Stimulated activated CD4-positive, alpha-beta T cell treated with anti-CD3 and anti-CD28 coated beads, TNF-alpha, amount 100 ng/mL, for 1 hour (primary cell): Measurements from ENCODE around the gene BEST1.
"Not testable (repeated sequence)": the region's sequence is repeated elsewhere in the genome, so short reads cannot be mapped to it uniquely, and the experiment has no call there.

Source experiments
- DNase-seq, 3 donors: peaks; one replicate each; pipeline ENCODE4 v3.0.0-alpha.2; 2020; ENCODE audit warnings: low read depth in 3 of 3, low spot score in 1 of 3

The BEST1 gene

DNA sequence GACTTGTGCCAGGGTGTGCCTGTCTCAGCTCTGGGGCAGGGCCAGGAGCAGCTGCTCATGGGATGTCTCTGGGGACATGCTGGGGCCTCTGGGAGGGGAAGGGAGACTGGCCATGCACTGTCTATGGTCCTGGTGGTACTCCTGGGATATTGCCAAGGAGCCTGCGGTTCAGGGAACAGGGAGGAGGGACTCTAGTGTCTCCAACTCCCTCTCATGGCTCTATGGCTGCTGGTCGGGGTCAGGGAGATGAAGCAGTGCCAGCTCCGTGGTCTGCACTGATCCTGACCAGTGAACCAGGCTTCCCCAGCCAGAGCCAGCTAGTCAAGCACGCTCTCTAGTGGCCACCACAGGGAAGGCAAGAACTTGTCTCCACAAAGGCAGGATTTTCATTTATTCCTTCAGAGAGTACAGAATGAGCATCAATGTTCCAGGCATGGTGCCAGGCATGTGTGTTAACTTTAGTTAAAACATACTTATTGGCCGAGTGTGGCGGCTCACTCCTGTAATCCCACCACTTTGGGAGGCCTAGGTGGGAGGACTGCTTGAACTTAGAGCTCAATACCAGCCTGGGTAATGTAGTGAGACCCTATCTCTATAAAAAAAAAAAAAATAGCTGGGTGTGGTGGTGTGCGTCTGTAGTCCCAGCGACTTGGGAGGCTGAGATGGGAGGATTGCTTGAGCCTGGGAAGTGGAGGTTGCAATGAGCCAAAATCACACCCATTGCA, 2.5 kb upstream of the BEST1 start:
- peak in 2 of 3 donors; percentile 28 to 40 for DNase-seq

DNA sequence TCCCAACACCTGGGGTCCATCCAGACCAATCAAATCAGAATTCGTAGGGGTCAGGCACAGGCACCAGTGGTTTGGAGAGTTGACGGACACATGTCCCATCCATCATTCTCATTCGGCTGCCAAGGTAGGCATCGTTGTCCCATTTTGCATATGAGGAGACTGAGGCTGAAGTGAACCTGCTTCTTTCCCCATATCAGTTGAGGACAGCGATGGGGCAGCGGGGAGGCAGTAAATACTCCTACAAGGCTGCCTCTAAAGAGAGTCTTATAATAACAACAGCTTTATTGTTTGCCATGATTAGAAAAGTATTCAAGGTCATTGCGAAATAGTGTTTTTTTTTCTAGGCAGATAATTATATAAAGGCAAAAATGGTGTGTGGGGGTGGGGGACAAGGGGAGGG, 1.6 kb upstream of the BEST1 start:
- DNase-seq = no peak

DNA sequence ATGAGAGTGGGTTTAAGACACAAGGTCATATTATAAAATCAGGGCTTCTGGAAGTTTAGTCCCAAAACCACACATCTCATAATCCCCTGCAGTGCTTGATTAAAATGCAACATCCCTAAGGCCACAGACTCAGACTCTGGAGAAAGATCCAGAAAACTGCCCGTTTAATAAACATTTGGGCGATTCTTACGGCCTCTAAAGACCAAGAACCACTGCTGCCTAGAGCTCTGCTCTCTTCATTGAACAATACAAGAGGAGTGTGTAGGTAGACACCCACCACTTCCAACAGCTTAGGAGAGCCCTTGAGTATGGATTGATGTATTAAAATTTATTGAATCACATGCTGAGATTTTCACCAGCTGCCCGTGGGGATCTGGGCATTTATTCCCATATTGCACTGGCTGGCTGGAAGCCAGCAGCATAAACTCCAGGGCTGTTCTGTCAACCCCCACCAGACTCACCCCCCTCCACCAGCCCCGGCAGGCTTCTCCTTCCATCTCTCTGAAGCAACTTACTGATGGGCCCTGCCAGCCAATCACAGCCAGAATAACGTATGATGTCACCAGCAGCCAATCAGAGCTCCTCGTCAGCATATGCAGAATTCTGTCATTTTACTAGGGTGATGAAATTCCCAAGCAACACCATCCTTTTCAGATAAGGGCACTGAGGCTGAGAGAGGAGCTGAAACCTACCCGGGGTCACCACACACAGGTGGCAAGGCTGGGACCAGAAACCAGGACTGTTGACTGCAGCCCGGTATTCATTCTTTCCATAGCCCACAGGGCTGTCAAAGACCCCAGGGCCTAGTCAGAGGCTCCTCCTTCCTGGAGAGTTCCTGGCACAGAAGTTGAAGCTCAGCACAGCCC, 749 bp upstream of the BEST1 start:
- no peak for DNase-seq

DNA sequence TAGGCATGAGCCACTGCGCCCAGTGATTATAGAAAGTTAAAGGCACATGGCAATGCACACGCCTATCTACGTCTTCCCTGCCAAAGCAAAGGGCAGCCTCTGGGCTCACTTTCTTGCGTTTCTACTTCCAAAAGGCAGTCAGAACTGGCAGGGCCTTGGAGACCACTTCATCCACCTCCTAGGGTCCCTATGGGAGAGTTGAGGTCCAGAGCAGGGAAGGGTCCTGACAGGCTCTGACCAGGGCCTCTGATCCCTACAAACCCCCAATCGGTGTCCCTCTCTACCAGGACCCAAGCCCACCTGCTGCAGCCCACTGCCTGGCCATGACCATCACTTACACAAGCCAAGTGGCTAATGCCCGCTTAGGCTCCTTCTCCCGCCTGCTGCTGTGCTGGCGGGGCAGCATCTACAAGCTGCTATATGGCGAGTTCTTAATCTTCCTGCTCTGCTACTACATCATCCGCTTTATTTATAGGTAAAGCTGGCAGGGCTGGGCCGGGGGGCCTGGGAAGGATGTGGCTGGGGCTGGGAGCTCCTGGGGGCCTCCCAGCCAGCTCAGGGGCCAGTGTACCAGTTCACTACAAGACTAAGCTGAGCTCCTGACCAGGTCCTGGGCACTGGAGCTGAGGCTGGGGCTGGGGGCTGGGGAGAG, 1.5 kb downstream of the BEST1 start:
- DNase-seq = no peak

DNA sequence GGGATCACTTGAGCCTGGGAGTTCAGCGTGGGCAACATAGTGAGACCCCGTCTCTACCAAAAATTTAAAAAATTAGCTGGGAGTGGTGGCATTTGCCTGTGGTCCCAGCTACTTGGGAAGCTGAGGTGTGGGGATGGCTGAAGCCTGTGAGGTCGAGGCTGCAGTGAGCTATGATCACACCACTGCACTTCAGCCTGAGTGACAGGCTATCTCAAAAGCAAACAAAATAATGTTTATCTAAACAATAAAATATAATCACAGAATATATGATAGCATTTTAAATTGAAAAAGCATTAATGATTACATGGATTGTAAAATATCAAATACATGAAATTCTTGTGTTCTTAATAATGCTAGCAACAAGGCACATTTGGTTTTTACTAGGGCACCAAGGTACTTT, 2.7 kb downstream of the BEST1 start:
- no peak for DNase-seq

DNA sequence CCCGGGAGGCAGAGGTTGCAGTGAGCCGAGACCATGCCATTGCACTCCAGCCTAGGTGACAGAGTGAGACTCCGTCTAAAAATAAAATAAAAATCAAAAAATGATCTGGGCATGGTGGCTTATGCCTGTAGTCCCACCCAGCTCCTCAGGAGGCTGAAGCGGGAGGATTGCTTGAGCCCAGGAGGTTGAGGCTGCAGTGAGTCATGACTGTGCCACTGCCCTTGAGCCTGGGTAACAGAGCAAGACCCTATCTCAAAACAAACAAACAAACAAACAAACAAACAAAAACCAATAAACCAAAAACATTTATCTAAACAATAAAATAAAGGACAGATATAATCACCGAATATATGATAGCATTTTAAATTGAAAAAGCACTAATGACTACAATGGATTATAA, 3.5 kb downstream of the BEST1 start:
- not testable (repeated sequence) for DNase-seq

DNA sequence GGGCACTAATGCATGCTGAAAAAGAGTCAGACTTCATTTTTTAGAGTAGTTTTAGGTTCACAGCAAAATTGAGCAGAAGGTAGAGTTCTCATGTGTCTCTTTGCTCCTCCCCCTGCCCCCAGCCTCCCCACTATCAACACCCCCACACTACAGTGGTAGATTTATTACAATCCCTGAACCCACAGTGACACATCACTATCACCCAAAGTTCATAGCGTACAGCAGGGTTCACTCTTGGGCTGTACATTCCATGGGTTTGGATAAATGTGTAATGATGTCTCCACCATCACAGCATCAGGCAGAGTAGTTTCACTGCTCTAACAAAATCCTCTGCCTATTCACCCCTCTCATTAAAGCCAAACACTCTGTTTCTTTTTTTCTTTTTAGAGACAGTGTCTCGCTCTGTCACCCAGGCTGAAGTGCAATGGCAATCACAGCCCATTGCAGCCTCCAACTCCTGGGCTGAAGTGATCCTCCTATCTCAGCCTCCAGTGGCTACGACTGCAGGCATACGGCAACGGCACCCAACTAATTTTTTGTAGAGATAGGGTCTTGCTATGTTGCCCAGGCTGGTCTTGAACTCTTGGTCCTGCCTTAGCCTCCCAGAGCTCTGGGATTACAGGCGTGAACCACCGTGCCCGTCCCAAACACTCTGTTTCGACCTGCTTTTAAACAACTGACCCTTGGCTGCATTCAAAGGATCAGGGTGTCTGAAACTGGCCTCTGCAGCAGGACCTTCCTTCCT, 4.1 kb downstream of the BEST1 start:
- no peak for DNase-seq

DNA sequence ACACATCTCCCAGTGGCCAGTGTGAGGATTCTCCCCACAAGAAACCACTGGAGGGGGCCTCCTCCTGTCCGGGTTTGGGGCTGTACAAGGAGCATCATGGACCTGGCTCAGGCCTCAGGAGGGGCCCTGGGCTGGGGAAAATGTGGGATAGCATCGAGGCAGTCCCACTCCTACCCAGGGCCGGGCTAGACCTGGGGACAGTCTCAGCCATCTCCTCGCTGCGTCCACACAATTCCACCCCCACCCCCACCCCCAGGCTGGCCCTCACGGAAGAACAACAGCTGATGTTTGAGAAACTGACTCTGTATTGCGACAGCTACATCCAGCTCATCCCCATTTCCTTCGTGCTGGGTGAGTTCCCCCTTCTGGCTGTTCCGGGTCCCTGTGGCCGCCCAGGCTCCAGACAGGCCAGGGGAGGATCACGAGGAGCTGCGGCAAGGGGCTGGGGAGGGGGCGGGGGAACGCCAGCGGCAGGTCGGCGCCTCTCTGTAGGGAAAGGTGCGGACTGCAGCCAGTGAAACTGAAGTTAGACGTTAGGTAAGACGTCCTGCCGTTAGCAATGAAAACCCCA, 4.8 kb downstream of the BEST1 start:
- DNase-seq = no peak

DNA sequence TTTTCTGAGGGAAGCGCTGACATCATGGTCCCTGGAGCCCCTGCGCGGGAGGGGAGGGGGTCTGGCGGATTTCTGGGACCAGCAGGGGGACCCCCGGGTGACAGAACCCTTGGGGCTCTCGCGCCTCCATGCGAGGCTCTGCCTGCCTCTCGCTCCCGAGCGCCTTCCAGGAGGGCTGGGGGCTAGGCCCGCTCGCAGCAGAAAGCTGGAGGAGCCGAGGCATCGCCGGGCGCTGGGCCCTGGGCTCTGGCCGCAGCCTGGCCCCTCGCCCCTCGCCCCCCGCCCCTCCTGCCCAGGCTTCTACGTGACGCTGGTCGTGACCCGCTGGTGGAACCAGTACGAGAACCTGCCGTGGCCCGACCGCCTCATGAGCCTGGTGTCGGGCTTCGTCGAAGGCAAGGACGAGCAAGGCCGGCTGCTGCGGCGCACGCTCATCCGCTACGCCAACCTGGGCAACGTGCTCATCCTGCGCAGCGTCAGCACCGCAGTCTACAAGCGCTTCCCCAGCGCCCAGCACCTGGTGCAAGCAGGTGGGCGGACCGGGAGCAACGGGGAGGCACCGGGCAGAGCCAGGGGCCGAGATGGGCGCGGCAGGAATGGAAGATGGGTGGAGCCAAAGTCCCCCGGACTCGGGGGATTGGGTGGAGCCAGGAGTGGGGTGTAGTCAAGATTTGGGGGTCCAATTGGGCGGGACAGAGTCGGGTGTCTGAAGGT, 5.4 kb downstream of the BEST1 start:
- DNase-seq = no peak

DNA sequence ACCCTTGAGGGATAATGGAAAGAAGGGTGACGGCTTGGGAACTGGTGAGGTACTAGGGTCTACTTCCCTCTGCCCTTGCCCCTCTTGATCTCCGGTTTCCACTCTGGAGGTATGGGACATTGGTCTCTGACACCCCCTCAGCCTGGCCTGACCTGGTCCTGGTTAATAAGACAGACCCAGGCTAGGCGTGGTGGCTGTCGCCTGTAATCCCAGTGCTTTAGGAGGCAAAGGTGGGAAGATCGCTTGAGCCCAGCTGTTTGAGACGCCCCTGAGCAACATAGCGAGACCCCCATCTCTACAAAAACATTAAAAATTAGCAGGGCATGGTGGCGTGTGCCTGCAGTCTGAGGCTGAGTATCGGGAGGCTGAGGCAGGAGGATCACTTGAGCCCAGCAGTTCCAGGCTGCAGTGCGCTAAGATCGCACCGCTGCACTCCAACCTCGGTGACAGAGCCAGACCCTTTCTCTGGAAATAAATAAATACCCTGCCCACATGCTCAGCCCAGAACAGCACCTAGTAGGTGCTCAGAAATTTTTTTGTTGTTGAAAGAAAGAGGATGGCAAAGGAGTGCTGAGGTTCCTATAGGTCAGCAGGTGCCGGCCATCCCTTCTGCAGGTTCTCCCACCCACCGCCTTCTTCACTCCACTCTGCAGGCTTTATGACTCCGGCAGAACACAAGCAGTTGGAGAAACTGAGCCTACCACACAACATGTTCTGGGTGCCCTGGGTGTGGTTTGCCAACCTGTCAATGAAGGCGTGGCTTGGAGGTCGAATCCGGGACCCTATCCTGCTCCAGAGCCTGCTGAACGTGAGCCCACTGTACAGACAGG, 6.3 kb downstream of the BEST1 start:
- no peak for DNase-seq

DNA sequence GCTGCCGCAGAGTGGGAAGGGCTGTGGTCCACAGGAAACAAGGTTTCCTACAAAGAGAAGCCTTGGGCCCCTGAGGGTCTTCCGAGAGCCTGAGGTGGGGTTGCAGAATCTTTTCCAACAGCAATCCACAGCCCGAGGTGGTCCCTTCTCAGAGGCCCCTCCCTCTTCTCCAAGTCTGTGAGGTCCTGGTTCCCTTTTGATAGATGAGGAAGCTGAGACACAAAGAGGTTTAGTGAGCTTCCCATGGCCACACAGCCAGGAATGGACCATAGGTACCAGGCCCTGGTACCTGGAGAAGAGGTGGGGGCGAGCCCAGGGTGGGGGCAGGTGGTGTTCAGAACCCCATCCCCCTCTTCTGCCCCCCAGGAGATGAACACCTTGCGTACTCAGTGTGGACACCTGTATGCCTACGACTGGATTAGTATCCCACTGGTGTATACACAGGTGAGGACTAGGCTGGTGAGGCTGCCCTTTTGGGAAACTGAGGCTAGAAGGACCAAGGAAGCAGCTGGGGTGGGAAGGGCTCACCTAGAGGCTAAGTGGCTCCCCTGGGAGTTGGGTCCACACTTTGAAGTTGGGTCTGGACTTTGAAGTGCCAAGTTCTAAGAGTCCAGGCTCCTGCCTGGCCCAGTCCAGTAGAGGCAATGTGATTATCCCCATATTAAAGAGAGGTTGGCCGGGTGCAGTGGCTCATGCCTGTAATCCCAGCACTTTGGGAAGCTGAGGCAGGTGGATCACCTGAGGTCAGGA, 7.0 kb downstream of the BEST1 start:
- DNase-seq = no peak

DNA sequence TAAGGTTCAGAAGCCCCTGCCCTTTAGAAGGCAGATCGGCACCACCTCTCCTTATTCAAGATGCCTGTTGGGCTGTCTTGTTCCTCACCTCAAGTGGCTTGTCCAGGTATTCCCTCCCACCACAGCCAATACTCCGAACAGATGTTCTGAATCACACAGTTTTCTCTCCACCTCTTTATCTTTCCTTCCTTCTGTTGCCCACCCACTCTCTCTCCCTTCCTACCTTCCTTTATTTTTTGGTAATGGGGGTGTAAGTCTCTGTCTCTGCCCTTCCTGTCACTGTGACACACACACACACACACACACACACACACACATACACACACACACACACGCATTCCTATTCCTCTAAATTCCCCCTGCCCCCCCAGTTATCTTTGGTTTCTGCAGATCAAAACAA, 8.4 kb downstream of the BEST1 start:
- no peak for DNase-seq

DNA sequence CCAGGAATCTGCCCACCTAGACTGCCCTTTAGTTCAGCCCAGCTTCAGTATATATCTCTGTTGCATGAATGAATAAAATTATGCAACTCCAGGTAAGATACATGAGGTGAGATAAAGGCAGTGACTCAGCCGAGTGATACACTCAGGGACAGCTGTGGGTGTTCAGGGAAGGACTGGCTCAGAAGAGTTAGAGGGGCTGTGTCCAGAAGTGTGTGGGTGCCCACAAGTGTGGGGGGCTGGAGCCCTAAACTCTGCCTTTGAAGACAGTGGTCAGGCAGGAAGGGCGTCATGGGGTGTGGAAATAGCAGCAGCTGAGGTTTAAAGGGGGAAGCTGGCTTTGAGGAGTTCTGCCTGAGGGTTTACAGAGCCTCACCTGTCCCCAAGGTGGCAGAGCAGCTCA, 9.0 kb downstream of the BEST1 start:
- DNase-seq = no peak

DNA sequence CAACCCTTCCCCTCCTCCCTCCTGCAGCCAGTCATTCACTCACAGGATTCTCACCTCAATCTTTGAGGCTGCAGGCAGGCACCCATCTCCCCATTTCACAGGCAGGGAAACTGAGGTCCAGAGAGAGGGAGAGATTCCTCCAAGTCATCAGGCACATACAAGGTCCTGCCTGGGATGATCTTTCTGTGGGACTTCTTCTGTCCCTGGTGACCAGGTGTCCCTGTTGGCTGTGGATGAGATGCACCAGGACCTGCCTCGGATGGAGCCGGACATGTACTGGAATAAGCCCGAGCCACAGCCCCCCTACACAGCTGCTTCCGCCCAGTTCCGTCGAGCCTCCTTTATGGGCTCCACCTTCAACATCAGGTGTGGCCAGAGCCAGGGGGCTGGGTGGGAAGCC, 9.5 kb downstream of the BEST1 start:
- DNase-seq = no peak

DNA sequence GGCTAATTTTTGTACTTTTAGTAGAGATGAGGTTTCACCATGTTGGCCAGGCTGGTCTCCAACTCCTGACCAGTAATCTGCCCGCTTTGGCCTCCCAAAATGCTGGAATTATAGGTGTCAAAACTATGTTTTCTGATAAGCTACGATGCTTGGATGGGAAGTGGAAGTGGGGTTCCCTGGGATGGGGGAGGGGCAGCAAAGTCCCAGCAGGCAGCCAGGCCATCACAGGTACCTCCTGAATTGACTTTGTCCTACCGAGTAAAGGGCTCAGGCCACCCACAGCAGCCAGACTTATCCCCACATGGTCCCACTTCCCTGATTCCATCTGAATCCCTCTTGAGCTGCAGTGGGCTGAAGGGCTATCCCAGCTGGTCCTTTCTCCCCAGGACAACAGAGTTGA, 10.4 kb downstream of the BEST1 start:
- no peak for DNase-seq

DNA sequence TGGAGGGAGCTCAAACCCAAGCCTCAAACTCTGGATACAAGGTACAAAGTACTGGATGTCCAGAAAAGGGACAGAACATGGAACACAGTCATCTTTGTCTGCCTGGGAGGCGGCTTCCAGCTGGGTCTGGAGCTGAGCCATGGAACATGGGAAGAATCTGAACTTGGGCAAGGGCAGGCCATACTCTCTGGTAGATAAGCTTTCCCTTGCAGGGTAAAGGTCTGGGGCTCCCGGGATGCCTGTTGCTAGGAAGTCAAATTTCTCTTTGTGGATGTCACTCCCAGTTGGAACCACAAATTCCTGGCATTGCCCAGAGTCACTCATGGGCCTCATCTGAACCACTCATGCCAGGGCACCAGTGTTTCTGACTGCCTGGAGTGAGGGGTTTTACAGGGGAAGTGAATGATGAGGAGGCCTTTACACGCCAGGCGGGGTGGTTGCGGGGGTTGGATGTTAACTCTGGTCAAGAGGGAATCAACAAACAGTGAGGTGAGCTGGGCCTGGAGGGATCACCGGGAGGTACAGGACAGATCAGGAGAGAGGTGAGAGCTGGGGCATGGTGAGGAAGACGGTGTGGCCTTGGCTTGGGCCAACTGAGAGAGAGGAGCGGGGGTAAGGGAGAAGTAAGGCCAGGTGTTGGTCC, 11.5 kb downstream of the BEST1 start:
- DNase-seq = no peak

DNA sequence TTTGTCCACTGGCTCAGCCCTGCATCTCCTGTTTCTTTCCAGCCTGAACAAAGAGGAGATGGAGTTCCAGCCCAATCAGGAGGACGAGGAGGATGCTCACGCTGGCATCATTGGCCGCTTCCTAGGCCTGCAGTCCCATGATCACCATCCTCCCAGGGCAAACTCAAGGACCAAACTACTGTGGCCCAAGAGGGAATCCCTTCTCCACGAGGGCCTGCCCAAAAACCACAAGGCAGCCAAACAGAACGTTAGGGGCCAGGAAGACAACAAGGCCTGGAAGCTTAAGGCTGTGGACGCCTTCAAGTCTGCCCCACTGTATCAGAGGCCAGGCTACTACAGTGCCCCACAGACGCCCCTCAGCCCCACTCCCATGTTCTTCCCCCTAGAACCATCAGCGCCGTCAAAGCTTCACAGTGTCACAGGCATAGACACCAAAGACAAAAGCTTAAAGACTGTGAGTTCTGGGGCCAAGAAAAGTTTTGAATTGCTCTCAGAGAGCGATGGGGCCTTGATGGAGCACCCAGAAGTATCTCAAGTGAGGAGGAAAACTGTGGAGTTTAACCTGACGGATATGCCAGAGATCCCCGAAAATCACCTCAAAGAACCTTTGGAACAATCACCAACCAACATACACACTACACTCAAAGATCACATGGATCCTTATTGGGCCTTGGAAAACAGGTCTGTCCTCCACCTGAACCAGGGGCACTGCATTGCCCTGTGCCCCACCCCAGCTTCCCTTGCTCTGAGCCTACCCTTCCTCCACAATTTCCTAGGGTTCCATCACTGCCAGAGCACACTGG, 12.3 kb downstream of the BEST1 start:
- DNase-seq = no peak

DNA sequence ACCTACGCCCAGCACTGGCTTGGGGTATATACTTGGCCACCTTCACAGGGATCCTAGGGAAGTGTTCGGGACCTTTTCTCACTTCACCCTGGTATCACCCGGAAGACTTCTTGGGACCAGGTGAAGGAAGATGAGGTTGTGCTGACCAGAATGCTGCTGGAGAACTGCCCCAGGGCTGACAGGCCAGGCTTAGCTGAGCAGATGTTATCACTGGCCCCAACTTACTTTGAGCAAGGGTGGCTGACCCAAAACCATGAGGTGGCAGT, 12.8 kb downstream of the BEST1 start:
- DNase-seq = no peak
